Measurements from ENCODE around the gene HIVEP3.

Gene HIVEP3

DNA sequence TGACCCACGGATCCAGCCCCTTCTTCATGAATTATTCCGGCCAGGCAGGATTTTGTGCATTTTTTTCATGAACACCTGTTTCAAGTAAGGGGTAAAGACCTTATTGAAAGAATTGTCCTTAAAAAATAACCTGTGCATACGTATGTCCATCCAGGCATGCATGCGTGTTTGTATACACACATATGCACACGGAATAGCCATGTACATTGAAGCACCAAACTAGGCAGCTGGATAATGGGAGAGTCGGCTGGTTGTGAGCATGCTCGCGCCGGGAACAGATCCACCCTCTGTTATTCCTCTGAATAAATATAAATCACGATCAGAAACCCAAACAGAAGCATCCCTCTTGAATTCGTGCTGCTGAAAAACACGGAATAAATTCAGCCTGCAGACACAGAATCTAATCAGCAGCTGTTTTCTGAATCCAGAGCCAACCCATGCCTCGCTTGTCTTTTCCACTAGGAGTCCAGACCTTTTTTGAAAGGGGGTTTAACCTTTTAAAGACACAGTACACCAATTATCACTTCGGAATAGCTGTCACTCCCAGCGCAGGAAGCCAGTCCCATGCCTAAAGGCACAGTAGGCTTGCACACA, at the start of gene HIVEP3:
HIVEP3 (minus strand) TSS at position 473 of the 594 bp plus-strand sequence.
- H3K36me3 ChIP-seq (ENCODE audit: insufficient read depth, low read length), result no peaks in the 10 kb centered on the region
- no peaks in the 10 kb centered on the region for H3K9me3 ChIP-seq (ENCODE audit: low read depth, low read length)
- H3K9ac ChIP-seq (ENCODE audit: insufficient read length), result no peak within 1 kb of the TSS
- peak within 1 kb of the TSS; percentile 53 for H3K4me3 ChIP-seq
- H3K27ac ChIP-seq, result no peak within 1 kb of the TSS
- DNase-seq (ENCODE audit: low read depth, low spot score), result no peak
- TF ChIP-seq EZH2 (IDR thresholded peaks at IDR 0.05), result peak; percentile 34
- TF ChIP-seq POLR2AphosphoS5 (IDR thresholded peaks at IDR 0.05; ENCODE audit: borderline replicate concordance, low read depth, low read length), result no peak

DNA sequence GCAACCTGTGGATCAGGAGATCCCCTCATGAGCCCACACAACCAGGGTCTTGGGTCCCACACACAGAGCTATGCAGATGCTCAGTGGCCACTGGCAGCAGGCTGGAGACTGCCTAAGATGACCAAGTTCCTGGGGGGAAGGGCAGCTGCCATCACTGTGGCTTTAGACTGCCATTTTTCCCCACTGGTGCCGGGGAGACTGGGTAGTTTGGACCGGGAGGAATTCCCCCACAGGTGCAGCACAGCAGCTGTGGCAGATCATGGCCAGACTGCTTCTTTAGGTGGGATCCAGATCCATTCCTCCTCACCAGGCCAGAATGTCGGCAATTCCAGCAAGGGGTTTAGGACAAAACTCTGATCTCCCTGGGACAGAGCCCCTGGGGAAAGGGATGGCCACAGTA, 45.7 kb upstream of the HIVEP3 start:
- Histone ChIP-seq H3K9ac (ENCODE audit: insufficient read length) (no peak overlapping the region), H3K36me3 (ENCODE audit: insufficient read depth, low read length) (no peaks in the 10 kb centered on the region), H3K27ac (no peak overlapping the region), H3K9me3 (ENCODE audit: low read depth, low read length) (no peaks in the 10 kb centered on the region), H3K4me3 (no peak overlapping the region)
- DNase-seq (ENCODE audit: low read depth, low spot score), result no peak
- TF ChIP-seq EZH2 (IDR thresholded peaks at IDR 0.05) (no peak), POLR2AphosphoS5 (IDR thresholded peaks at IDR 0.05; ENCODE audit: borderline replicate concordance, low read depth, low read length) (no peak), FOXP2 (optimal IDR thresholded peaks at IDR 0.05; ENCODE audit: control extremely low read depth, extremely low read length, insufficient read depth) (no peak)

DNA sequence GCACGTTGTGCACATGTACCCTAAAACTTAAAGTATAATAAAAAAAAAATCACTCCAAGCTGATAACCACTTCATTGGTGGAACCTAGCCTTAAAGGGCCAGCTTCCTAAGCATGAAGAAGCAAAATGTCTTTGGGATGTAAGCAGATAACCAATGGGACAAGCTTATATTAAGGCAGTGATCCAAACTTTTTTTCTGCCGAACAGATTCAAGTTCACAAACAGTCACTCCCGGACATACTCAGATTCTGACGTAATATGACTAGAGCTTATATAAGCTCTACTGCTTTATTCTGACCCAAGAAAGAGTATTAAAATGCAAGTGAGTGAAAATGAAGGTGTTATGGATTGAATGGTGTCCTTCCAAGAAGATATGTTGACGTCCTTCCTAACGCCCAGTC, 44.9 kb upstream of the HIVEP3 start:
- DNase-seq (ENCODE audit: low read depth, low spot score), result no peak
- H3K36me3 ChIP-seq (ENCODE audit: insufficient read depth, low read length), result no peaks in the 10 kb centered on the region
- TF ChIP-seq FOXP2 (optimal IDR thresholded peaks at IDR 0.05; ENCODE audit: control extremely low read depth, extremely low read length, insufficient read depth) (no peak), EZH2 (IDR thresholded peaks at IDR 0.05) (no peak), POLR2AphosphoS5 (IDR thresholded peaks at IDR 0.05; ENCODE audit: borderline replicate concordance, low read depth, low read length) (no peak)
- H3K9me3 ChIP-seq (ENCODE audit: low read depth, low read length), result no peaks in the 10 kb centered on the region
- no peak overlapping the region for H3K4me3 ChIP-seq
- no peak overlapping the region for H3K9ac ChIP-seq (ENCODE audit: insufficient read length)
- no peak overlapping the region for H3K27ac ChIP-seq

DNA sequence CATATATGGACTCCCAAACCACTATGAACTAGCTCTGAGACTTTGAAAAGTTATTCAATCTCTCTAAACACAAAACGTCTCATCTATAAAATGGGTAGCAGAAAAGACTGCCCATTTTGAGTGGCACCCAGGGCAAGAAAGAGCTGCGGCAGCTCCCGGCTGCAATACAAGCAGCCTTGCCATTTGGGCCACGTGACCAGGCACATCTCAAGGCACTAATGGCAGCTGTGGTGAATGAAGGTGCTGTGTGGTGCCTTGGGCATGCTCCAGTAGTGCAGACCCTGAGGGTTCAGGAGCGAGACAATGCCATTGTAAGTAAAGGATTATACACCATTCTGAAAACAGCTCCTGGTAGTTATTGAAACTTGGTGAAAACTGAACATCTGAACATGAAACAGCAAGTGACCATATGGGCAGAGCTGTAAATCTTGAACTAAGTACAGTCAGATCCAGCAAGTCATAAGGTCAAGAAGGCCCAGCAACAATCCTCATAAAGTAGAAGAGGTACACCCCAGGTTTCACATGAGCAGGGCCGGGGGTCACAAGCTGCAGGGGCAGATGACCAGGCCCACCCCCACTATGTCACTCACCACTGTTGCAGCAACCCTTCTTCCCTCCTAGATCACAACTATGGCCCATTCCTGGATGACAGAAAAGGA, 39.4 kb upstream of the HIVEP3 start:
- TF ChIP-seq FOXP2 (optimal IDR thresholded peaks at IDR 0.05; ENCODE audit: control extremely low read depth, extremely low read length, insufficient read depth), result no peak
- no peak for TF ChIP-seq EZH2 (IDR thresholded peaks at IDR 0.05)
- no peak for TF ChIP-seq POLR2AphosphoS5 (IDR thresholded peaks at IDR 0.05; ENCODE audit: borderline replicate concordance, low read depth, low read length)
- no peak overlapping the region for H3K27ac ChIP-seq

DNA sequence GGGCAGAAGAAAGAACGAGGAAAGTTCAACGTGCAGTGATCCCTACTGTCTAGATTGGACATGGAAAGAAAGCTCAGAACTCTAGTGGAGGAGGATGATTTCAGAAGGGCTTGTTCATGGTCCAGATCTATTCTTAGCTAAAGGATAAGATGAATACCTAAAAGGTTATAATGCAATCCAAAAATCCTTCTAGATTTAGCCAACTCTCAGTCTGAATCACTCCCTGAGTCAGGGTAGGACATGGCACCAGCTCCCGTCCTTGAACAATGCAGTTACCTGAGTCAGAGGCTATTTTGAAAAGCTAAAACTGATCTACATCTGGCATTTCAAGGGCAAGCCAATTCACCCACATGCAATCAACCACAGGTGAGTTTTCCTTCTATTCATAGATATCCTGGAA, 38.8 kb upstream of the HIVEP3 start:
- DNase-seq (ENCODE audit: low read depth, low spot score), result no peak
- Histone ChIP-seq H3K4me3 (no peak overlapping the region), H3K9me3 (ENCODE audit: low read depth, low read length) (no peaks in the 10 kb centered on the region), H3K27ac (no peak overlapping the region), H3K9ac (ENCODE audit: insufficient read length) (no peak overlapping the region), H3K36me3 (ENCODE audit: insufficient read depth, low read length) (no peaks in the 10 kb centered on the region)
- TF ChIP-seq FOXP2 (optimal IDR thresholded peaks at IDR 0.05; ENCODE audit: control extremely low read depth, extremely low read length, insufficient read depth) (no peak), POLR2AphosphoS5 (IDR thresholded peaks at IDR 0.05; ENCODE audit: borderline replicate concordance, low read depth, low read length) (no peak), EZH2 (IDR thresholded peaks at IDR 0.05) (no peak)

More for the DNA sequence above, 39.4 kb upstream of the HIVEP3 start:
- no peak for DNase-seq (ENCODE audit: low read depth, low spot score)
- Histone ChIP-seq H3K4me3 (no peak overlapping the region), H3K9ac (ENCODE audit: insufficient read length) (no peak overlapping the region), H3K9me3 (ENCODE audit: low read depth, low read length) (no peaks in the 10 kb centered on the region), H3K36me3 (ENCODE audit: insufficient read depth, low read length) (no peaks in the 10 kb centered on the region)

DNA sequence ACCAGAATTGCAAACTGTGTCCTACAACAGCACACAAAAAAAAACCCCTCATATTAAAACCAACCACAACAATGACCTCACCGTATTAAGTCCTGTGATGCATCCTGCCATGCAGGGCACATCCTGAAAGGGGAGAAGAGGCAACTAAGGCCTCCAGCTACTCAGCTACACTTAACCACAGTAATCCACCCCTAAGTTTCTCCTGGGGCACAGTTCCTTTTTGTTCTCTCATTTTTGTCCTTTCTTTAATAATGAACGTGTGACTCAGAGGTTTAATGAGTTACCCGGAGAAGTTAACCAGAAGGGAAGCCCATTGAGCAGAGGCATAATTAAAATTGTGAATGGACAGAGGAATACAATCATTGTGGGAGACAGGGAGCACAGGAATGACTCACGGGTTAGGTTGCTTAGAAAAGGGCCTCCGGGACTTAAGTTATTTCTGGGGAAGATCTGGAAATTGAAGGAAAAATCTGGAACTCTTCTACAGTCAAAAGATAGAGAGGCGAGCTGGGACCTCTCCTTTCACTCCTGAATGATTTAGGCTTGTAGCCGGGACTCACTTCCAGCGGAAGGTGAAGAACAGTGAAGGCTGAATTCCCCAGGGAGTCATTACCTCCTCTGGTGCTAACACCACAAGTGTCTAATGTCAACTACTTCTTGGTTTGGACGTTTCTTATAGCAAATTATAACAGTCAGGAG, 36.9 kb upstream of the HIVEP3 start:
- Histone ChIP-seq H3K4me3 (no peak overlapping the region), H3K9me3 (ENCODE audit: low read depth, low read length) (no peaks in the 10 kb centered on the region), H3K36me3 (ENCODE audit: insufficient read depth, low read length) (no peaks in the 10 kb centered on the region), H3K9ac (ENCODE audit: insufficient read length) (no peak overlapping the region), H3K27ac (no peak overlapping the region)
- DNase-seq (ENCODE audit: low read depth, low spot score), result no peak
- TF ChIP-seq FOXP2 (optimal IDR thresholded peaks at IDR 0.05; ENCODE audit: control extremely low read depth, extremely low read length, insufficient read depth), result no peak
- TF ChIP-seq POLR2AphosphoS5 (IDR thresholded peaks at IDR 0.05; ENCODE audit: borderline replicate concordance, low read depth, low read length), result no peak
- TF ChIP-seq EZH2 (IDR thresholded peaks at IDR 0.05), result no peak

DNA sequence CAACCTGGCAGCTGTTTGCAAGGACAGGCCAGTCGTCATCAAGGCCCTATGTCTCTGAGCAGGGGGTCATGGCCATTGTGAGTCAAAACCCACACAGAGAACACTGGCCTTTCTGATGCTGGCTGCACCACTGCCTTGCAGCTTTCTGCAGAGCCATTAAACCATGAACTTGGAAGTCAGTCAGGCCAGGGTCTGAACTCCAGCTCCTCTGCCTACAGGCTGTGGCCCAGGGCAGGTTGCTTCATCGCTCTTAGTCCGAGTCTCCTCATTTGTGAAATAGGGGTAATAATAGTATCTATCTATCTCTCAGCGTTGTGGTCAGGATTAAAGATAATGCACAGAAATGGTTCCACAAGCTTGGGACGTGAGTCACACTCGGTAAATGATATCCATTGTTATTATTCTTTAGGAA, 35.8 kb upstream of the HIVEP3 start:
- no peak overlapping the region for H3K27ac ChIP-seq
- H3K9me3 ChIP-seq (ENCODE audit: low read depth, low read length), result no peaks in the 10 kb centered on the region
- H3K36me3 ChIP-seq (ENCODE audit: insufficient read depth, low read length), result no peaks in the 10 kb centered on the region
- no peak for TF ChIP-seq EZH2 (IDR thresholded peaks at IDR 0.05)
- no peak overlapping the region for H3K9ac ChIP-seq (ENCODE audit: insufficient read length)
- no peak overlapping the region for H3K4me3 ChIP-seq
- no peak for DNase-seq (ENCODE audit: low read depth, low spot score)

DNA sequence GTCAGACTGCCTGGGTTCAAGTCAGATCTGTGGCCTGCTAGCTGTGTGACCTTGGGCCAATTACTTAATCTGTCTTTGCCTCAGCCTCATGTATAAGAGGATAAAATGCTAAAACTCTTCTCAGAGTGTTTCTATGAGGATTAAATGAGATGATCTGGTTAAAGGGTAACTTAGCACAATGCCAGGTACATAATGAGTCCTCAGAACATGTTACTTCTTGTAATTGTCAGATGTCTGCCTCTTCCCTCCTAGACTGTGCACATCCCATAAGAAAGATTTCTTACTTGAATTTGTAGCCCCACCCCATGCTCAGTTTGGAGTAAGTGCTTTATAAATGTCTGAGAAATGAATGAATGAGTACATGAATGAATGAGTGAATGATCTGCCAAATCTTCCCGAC, 34.6 kb upstream of the HIVEP3 start:
- Histone ChIP-seq H3K27ac (no peak overlapping the region), H3K4me3 (no peak overlapping the region), H3K36me3 (ENCODE audit: insufficient read depth, low read length) (no peaks in the 10 kb centered on the region), H3K9ac (ENCODE audit: insufficient read length) (no peak overlapping the region), H3K9me3 (ENCODE audit: low read depth, low read length) (no peaks in the 10 kb centered on the region)
- TF ChIP-seq EZH2 (IDR thresholded peaks at IDR 0.05) (no peak), FOXP2 (optimal IDR thresholded peaks at IDR 0.05; ENCODE audit: control extremely low read depth, extremely low read length, insufficient read depth) (no peak), POLR2AphosphoS5 (IDR thresholded peaks at IDR 0.05; ENCODE audit: borderline replicate concordance, low read depth, low read length) (no peak)
- DNase-seq (ENCODE audit: low read depth, low spot score), result no peak
